ENCODE data around the gene ENTHD1. TPM values are rescaled to one million over a fixed set of nuclear protein-coding genes. Genes with fewer than 3 reads are reported as not detected.

The ENTHD1 gene
- total and polyA plus RNA-seq, 9 of the 15 experiments (the other 6 are each of a cell fraction or from before 2014, with no cell fraction given), result 0.13 to 0.98 (median 0.35) TPM

GRCh38 chr22:39932166-39932565, 38.6 kb upstream of the ENTHD1 start:
- Histone ChIP-seq H3K4me2 (ENCODE audit: insufficient read depth, low read length) (no peak overlapping the region), H3K27me3 (ENCODE audit: control insufficient read depth in 2 of 2, insufficient read depth in 2 of 2, low read length in 2 of 2) (no peaks in the 10 kb centered on the region), H3K9me3 (replicated peaks; ENCODE audit: control insufficient read depth, insufficient read depth, low read depth, low read length) (no peaks in the 10 kb centered on the region), H3K4me1 (replicated peaks in 1 of 2; ENCODE audit: control insufficient read depth in 2 of 2, insufficient read depth in 2 of 2, low read length in 2 of 2) (peaks cover 5 to 56% of the 10 kb centered on the region in 2 experiments; a peak in 4 of 5 replicates), H2AFZ (ENCODE audit: low read depth, low read length) (no peak overlapping the region), H3K36me3 (ENCODE audit: control insufficient read depth, insufficient read depth, low read length) (no peaks in the 10 kb centered on the region), H3K9me1 (ENCODE audit: control insufficient read depth, insufficient read depth, low read length) (no peaks in the 10 kb centered on the region), H3K9ac (ENCODE audit: insufficient read depth in 1 of 2, low read depth in 2 of 2, low read length in 2 of 2) (no peak overlapping the region), H3K4me3 (no peak overlapping the region), H4K20me1 (replicated peaks; ENCODE audit: control insufficient read depth, insufficient read depth, low read length) (no peaks in the 10 kb centered on the region), H3K27ac (ENCODE audit: extremely low read depth, low read depth, low read length) (no peak overlapping the region), H3K79me2 (ENCODE audit: control insufficient read depth, insufficient read depth, low read length) (peaks cover 6% of the 10 kb centered on the region; the same call in 1 of the 3 replicates)
- no peak for DNase-seq (ENCODE audit: extremely low read depth in 1 of 4, low spot score in 3 of 4)
- no TSS peak for BruUV-seq (replicated peaks)
- no peak for FAIRE-seq
- no peak for ATAC-seq
- 60% methylated on average over 2 of the region's 2 CpGs for WGBS (ENCODE audit: insufficient coverage, low coverage, missing lambda C conversion rate)
- ChIA-PET CTCF (ENCODE audit: low intra/inter-chr PET ratio) (no interaction called here), POLR2A (interaction anchor here (0.6 kb wide), 1 partner anchor 143 kb away, joined by 3 read pairs; no protein-coding TSS in a partner anchor)
- in situ Hi-C loops (cut with MboI), result no loop called here
- intact Hi-C loops (cut with micrococcal nuclease), result loop anchor here (5.0 kb wide), 1 partner anchor 65 kb away; no protein-coding TSS in a partner anchor
- no peak for TF ChIP-seq TCF3 (CRISPR knock-in tag; IDR thresholded peaks at IDR 0.05)
- no peak for TF ChIP-seq GATA2 (CRISPR knock-in tag; IDR thresholded peaks at IDR 0.05)
- TF ChIP-seq KLF13 (tag; IDR thresholded peaks at IDR 0.05; ENCODE audit: borderline replicate concordance, low read depth), result no peak
- TF ChIP-seq ELF4 (CRISPR knock-in tag; IDR thresholded peaks at IDR 0.05), result no peak
- no peak for TF ChIP-seq ZNF551 (CRISPR knock-in tag; IDR thresholded peaks at IDR 0.05)
- TF ChIP-seq XRCC3 (IDR thresholded peaks at IDR 0.05), result no peak
- TF ChIP-seq NR2C1 (IDR thresholded peaks at IDR 0.05), result no peak
- no peak for TF ChIP-seq NR2C1 (tag; IDR thresholded peaks at IDR 0.05)
- no peak for TF ChIP-seq EP300 (IDR thresholded peaks at IDR 0.05; ENCODE audit: low read length)
- no peak for TF ChIP-seq BRD4 (IDR thresholded peaks at IDR 0.05)
- TF ChIP-seq NUFIP1 (IDR thresholded peaks at IDR 0.05; ENCODE audit: partially characterized antibody), result no peak

Measured in K562 (cell line).